PFSK-1 (cell line): ENCODE data around the gene SPNS1.
A peak's percentile ranks its signal among the peaks of the same experiment; 100 is the strongest.

ENCODE experiments used
- FOXP2 ChIP-seq: optimal IDR thresholded peaks from 2 replicates; pipeline ENCODE3; 2011; ENCODE audit warnings: borderline replicate concordance, control low read depth, inconsistent platforms; ENCODE audit not compliant: insufficient read depth; ENCODE audit errors: extremely low read length, extremely low read depth
- POLR2AphosphoS5 ChIP-seq: IDR thresholded peaks from 2 replicates; pipeline ENCODE4 v1.6.1; 2012; ENCODE audit warnings: low read depth, mild to moderate bottlenecking, control low read depth, low read length, moderate library complexity
- REST ChIP-seq, 2 experiments: IDR thresholded peaks; 2 replicates each; pipeline versions ENCODE4 v1.6.1 to v1.8.0; 2011 to 2012; ENCODE audit warnings: low read depth in 2 of 2, low read length in 2 of 2, control low read depth in 1 of 2, inconsistent platforms in 1 of 2, mild to moderate bottlenecking in 1 of 2, moderate library complexity in 1 of 2; ENCODE audit not compliant: insufficient read depth in 1 of 2
- SIN3A ChIP-seq: IDR thresholded peaks from 2 replicates; pipeline ENCODE4 v1.6.1; 2012; ENCODE audit warnings: mild to moderate bottlenecking, low read length, moderate library complexity, borderline replicate concordance; ENCODE audit not compliant: insufficient read depth
- TAF1 ChIP-seq: IDR thresholded peaks from 2 replicates; pipeline ENCODE4 v1.6.1; 2012; ENCODE audit warnings: low read length, control low read depth, borderline replicate concordance; ENCODE audit not compliant: insufficient read depth

SPNS1 gene

GRCh38 chr16:28938721-28939120 lies 35.9 kb upstream of the SPNS1 start:
- TF ChIP-seq SIN3A = no peak
- TF ChIP-seq TAF1 = no peak

DNA sequence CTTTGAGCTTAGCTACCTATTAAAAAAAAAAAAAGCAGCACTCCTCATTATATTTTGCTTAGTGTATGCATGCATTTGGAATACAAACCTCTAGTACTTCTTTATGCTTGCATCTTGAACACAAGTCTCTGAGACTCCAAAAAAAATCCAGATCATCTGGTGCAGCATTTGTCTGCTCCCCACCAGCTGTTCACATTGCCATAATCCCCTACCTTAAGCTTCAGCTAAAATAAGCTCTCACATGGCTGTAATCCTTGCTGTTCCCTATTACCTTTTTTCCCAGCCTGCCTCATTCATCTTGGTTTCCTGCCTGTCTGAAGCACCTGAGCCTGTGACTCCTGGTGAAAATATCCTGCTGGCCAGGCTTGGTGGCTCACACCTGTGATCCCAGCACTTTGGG lies 31.3 kb upstream of the SPNS1 start:
- no peak for TF ChIP-seq REST (IDR thresholded peaks at IDR 0.05; ENCODE audit: insufficient read depth in 1 of 2, low read depth in 2 of 2, low read length in 2 of 2)
- TF ChIP-seq FOXP2 = no peak
- no peak for TF ChIP-seq TAF1
- TF ChIP-seq POLR2AphosphoS5 = no peak
- no peak for TF ChIP-seq SIN3A

GRCh38 chr16:28946681-28947080 lies 27.9 kb upstream of the SPNS1 start:
- TF ChIP-seq FOXP2 (no peak), POLR2AphosphoS5 (no peak), SIN3A (no peak), TAF1 (no peak), REST (IDR thresholded peaks at IDR 0.05; ENCODE audit: insufficient read depth in 1 of 2, low read depth in 2 of 2, low read length in 2 of 2) (no peak)

DNA sequence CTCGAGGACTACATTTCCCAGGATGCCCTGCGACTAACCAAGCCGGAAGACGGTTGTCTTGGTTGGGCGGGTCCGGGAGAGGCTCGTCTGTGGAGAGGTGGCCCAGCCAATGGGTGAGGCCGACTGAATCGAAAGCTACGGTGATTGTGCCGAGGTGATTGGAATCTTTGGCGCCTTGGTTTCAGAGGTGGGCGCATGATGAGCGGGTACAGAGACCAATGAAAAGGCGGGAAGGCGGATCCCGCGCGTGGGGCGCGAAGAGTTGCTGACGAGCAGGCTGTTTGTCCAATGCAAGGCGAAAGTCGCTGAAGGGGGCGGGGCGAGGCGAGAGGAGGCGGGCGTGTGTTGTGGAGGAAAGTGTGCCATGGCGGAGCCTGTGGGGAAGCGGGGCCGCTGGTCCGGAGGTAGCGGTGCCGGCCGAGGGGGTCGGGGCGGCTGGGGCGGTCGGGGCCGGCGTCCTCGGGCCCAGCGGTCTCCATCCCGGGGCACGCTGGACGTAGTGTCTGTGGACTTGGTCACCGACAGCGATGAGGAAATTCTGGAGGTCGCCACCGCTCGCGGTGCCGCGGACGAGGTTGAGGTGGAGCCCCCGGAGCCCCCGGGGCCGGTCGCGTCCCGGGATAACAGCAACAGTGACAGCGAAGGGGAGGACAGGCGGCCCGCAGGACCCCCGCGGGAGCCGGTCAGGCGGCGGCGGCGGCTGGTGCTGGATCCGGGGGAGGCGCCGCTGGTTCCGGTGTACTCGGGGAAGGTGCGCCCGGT lies 23.7 kb upstream of the SPNS1 start, which contains the start of gene NFATC2IP:
NFATC2IP (plus strand) TSS at position 290 of the 762 bp plus-strand sequence; CDS start at position 365, 75 bp downstream.
- TF ChIP-seq REST (IDR thresholded peaks at IDR 0.05; ENCODE audit: insufficient read depth in 1 of 2, low read depth in 2 of 2, low read length in 2 of 2) = no peak
- peak; percentile 75; the same call in 1 of the 2 replicates for TF ChIP-seq TAF1
- TF ChIP-seq POLR2AphosphoS5 = peak; percentile 47; the same call in 1 of the 2 replicates
- TF ChIP-seq FOXP2 = no peak
- TF ChIP-seq SIN3A = 0 out of 2 replicates have a peak, but pooled peaks have one; percentile 5

- no peak for TF ChIP-seq SIN3A
- TF ChIP-seq POLR2AphosphoS5 = no peak
Measured at GRCh38 chr16:28951410-28951943, 23.1 kb upstream of the SPNS1 start.

DNA sequence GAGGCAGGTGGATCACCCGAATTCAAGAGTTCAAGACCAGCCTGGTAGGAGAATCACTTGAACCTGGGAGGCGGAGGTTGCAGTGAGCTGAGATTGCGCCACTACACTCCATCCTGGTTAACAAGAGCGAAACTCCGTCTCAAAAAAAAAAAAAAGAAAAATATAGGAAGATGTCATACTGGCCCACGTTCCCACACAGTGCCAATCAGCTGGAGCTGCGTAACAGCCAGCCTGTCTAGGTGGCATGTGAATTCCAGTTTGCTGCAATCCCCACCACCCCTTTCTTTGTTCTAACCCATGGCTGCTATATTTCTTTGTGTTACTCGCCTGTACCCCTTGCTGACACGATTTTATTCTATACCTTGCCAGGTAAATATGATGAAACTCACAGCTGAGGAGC lies 16.4 kb upstream of the SPNS1 start:
- TF ChIP-seq FOXP2 = no peak
- TF ChIP-seq REST (IDR thresholded peaks at IDR 0.05; ENCODE audit: insufficient read depth in 1 of 2, low read depth in 2 of 2, low read length in 2 of 2) = no peak
- no peak for TF ChIP-seq POLR2AphosphoS5
- no peak for TF ChIP-seq TAF1
- no peak for TF ChIP-seq SIN3A
